Karpas-422 (cell line): ENCODE data around the gene TBCD. TPM values are rescaled to one million over a fixed set of nuclear protein-coding genes. Genes with fewer than 3 reads are reported as not detected.
A peak's percentile ranks its signal among the peaks of the same experiment; 100 is the strongest.

ENCODE experiments used
- DNase-seq: peaks from one replicate; pipeline ENCODE4 v3.0.0-alpha.2; 2015
- H2AFZ ChIP-seq: fragments of 200-600 bp; sonication (generic); 2 replicates; pipeline ENCODE4 v1.6.1; 2014; ENCODE audit warnings: antibody characterized with exemption, low read length, mixed read lengths
- H3K27ac ChIP-seq: fragments of 200-600 bp; sonication (generic); 2 replicates; pipeline ENCODE4 v1.5.1; 2014; ENCODE audit warnings: mild to moderate bottlenecking, low read length, moderate library complexity
- H3K27me3 ChIP-seq: fragments of 200-600 bp; sonication (generic); 2 replicates; pipeline ENCODE4 v1.6.1; 2014; ENCODE audit warnings: low read length, mixed read lengths
- H3K36me3 ChIP-seq: fragments of 200-600 bp; sonication (generic); 2 replicates; pipeline ENCODE4 v1.6.1; 2014; ENCODE audit warnings: low read length, mixed read lengths; ENCODE audit not compliant: insufficient read depth
- H3K4me1 ChIP-seq: fragments of 200-600 bp; sonication (generic); 2 replicates; pipeline ENCODE4 v1.6.1; 2014; ENCODE audit warnings: mild to moderate bottlenecking, low read length, mixed read lengths
- H3K4me2 ChIP-seq: fragments of 200-600 bp; sonication (generic); 2 replicates; pipeline ENCODE4 v1.6.1; 2014; ENCODE audit warnings: low read length, low read depth, mild to moderate bottlenecking; ENCODE audit not compliant: poor library complexity, severe bottlenecking
- H3K4me3 ChIP-seq: fragments of 200-600 bp; sonication (generic); 2 replicates; pipeline ENCODE4 v1.5.1; 2014; ENCODE audit warnings: mild to moderate bottlenecking, antibody characterized with exemption, low read length, mixed read lengths
- H3K79me2 ChIP-seq: fragments of 200-600 bp; sonication (generic); 2 replicates; pipeline ENCODE4 v1.6.1; 2014; ENCODE audit warnings: mild to moderate bottlenecking, low read length, mixed read lengths
- H3K9ac ChIP-seq: fragments of 200-600 bp; sonication (generic); 2 replicates; pipeline ENCODE4 v1.6.0; 2014; ENCODE audit warnings: low read length
- H3K9me2 ChIP-seq: fragments of 200-600 bp; sonication (generic), shearing (Covaris generic); replicated peaks from 2 replicates; pipeline ENCODE4 v1.6.0; 2014; ENCODE audit warnings: mild to moderate bottlenecking, low read length, moderate library complexity; ENCODE audit not compliant: insufficient read depth
- H3K9me3 ChIP-seq: fragments of 300-700, 200-600 bp; sonication (generic); 2 replicates; pipeline ENCODE4 v1.6.1; 2014; ENCODE audit warnings: low read length, mixed read lengths
- H4K20me1 ChIP-seq: fragments of 200-600 bp; sonication (generic); 2 replicates; pipeline ENCODE4 v1.6.1; 2014; ENCODE audit warnings: mild to moderate bottlenecking, antibody characterized with exemption, low read length, low read depth; ENCODE audit not compliant: insufficient read depth
- total RNA-seq: library from RNA; depleted of rRNA; stranded (reverse); fragments of >200 nt; shearing (Covaris generic); gene quantifications from 2 replicates; pipeline ENCODE4 v1.2.3, GENCODE V29; 2014; ENCODE audit warnings: low replicate concordance

The TBCD gene
- total RNA-seq, 1 experiment from 2014 or later = 28.7 TPM

DNA sequence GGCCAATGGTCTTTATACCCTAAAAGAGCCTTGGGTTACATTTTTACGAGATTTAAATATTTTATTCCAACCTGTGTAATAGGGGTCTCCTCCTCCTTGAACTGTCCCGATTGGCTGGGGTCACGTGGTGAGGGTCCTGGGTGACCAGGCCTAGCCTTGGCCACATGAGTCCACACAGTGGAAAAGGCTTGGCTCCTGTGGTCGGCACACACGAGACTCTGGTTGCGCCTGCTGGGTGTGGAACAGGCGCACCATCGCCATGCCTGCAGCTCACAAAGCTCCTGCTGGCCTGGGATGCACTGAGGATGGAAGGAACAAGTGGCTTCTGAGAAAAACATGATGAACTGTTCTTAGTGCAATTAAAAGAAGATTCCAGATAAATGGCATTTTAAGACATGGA lies 191.9 kb downstream of the TBCD start:
- no peak overlapping the region for H2AFZ ChIP-seq

DNA sequence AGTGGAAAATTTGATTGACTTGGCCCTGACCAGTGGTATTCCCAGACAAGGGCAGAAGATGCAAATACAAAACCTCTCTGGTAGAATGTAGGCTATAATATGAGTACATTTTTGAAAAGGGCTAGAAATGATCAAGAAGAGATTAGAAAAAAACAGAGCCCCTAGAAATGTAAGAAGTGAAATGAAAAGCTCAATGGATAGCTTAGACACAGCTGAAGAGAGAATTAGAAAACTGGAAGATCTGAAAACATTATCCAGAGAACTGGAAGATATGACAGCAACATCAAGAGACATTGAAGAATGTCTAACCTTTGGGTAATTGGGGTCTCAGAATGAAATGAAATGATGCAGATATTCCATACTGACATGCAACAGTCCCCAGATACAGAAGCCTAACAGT lies 193.1 kb downstream of the TBCD start:
- no peaks in the 10 kb centered on the region for H3K27me3 ChIP-seq

More for the DNA sequence above, 191.9 kb downstream of the TBCD start:
- no peaks in the 10 kb centered on the region for H3K9me2 ChIP-seq
- no peaks in the 10 kb centered on the region for H3K27me3 ChIP-seq
- H3K4me1 ChIP-seq = no peaks in the 10 kb centered on the region
- no peak for DNase-seq
- H3K36me3 ChIP-seq = peaks cover 61% of the 10 kb centered on the region
- H3K9ac ChIP-seq = no peak overlapping the region
- H4K20me1 ChIP-seq = no peaks in the 10 kb centered on the region
- H3K9me3 ChIP-seq = peaks cover 35% of the 10 kb centered on the region
- no peak overlapping the region for H3K4me2 ChIP-seq
- H3K4me3 ChIP-seq = no peak overlapping the region
- H3K79me2 ChIP-seq = no peaks in the 10 kb centered on the region
- no peak overlapping the region for H3K27ac ChIP-seq

DNA sequence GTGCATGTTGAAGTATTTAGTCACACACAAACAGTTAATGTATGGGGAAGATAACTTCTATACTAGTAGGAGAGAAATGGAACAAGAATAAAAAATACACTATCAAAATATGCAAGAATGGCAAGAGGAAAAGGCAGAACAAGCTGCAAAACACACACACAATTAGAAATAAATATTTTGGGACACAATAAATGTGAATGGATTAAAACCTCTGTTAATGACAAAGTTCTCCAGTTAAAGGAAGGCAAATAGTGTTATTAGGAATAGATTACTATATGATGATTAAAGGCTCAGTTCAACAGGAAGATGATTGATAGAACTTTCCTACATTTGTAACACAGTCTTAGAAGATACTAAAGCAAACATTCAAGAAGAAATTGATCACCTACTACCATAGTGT lies 194.2 kb downstream of the TBCD start:
- Histone ChIP-seq H3K27ac (no peak overlapping the region), H3K9me3 (peaks cover 51% of the 10 kb centered on the region), H3K79me2 (no peaks in the 10 kb centered on the region)

More for the DNA sequence above, 193.1 kb downstream of the TBCD start:
- H2AFZ ChIP-seq = no peak overlapping the region
- H3K27ac ChIP-seq = no peak overlapping the region
- no peaks in the 10 kb centered on the region for H3K4me1 ChIP-seq
- H3K79me2 ChIP-seq = no peaks in the 10 kb centered on the region
- H3K4me3 ChIP-seq = no peak overlapping the region
- peaks cover 67% of the 10 kb centered on the region for H3K36me3 ChIP-seq
- no peak overlapping the region for H3K4me2 ChIP-seq
- no peak overlapping the region for H3K9ac ChIP-seq
- H3K9me2 ChIP-seq = no peaks in the 10 kb centered on the region
- H3K9me3 ChIP-seq = peaks cover 45% of the 10 kb centered on the region
- H4K20me1 ChIP-seq = no peaks in the 10 kb centered on the region
- peak; percentile 55 for DNase-seq

DNA sequence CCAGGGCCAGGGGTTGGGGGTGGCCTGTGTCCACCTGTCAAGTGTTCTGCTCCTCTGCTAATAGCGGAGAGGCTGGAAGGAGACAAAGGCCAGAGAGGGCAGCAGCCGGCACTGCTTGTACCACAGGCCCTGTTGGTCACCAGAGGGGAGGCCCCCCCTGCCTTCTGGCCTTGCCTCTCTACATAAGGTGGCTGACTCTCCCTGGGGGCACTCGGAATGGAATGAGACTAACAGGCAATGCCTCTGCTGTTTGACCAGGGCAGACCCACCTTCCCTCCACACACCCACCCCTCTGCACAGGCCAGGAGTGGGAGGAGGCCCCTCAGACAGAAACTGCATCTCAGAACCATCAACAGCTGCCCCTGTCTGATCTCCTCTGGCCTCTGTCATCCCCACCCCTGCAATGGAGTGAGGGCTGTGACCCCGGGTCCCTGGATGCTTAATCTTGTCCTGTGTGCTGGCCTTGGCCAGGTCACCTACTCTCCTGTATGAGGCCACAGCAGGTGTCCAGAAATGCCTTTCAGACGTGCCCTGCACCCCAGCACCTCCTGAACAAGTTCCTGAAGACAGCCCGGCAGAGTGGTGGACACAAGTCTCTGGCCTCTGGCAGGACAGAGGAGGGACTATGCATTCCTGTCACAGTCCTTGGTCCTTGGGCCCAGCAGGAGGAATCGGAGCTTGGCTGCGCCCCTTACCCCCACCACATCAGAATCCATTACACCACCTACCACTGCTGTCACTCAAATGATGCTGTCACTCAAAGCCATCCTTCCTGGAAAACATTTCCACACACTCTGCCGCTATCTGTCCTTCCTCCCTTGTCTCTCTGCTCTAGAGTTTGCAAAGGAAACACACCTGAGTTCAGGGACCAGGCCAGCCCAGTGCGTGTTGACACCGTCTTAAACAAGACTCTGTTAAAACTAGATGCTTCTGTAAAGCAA lies 195.5 kb downstream of the TBCD start:
- peaks cover 56% of the 10 kb centered on the region for H3K9me3 ChIP-seq
- H3K9ac ChIP-seq = no peak overlapping the region
- no peaks in the 10 kb centered on the region for H3K27me3 ChIP-seq
- no peaks in the 10 kb centered on the region for H3K79me2 ChIP-seq
- no peak overlapping the region for H3K4me3 ChIP-seq
- no peak overlapping the region for H3K27ac ChIP-seq
- H4K20me1 ChIP-seq = no peaks in the 10 kb centered on the region
- H3K9me2 ChIP-seq = no peaks in the 10 kb centered on the region
- peaks cover 52% of the 10 kb centered on the region for H3K36me3 ChIP-seq
- DNase-seq = no peak
- H3K4me1 ChIP-seq = no peaks in the 10 kb centered on the region
- H3K4me2 ChIP-seq = no peak overlapping the region
- no peak overlapping the region for H2AFZ ChIP-seq

More for the DNA sequence above, 194.2 kb downstream of the TBCD start:
- H3K4me3 ChIP-seq = no peak overlapping the region
- H3K4me1 ChIP-seq = no peaks in the 10 kb centered on the region
- no peak overlapping the region for H2AFZ ChIP-seq
- no peaks in the 10 kb centered on the region for H4K20me1 ChIP-seq
- no peaks in the 10 kb centered on the region for H3K27me3 ChIP-seq
- H3K9ac ChIP-seq = no peak overlapping the region
- no peak overlapping the region for H3K4me2 ChIP-seq
- peaks cover 63% of the 10 kb centered on the region for H3K36me3 ChIP-seq
- H3K9me2 ChIP-seq = no peaks in the 10 kb centered on the region
- DNase-seq = no peak

DNA sequence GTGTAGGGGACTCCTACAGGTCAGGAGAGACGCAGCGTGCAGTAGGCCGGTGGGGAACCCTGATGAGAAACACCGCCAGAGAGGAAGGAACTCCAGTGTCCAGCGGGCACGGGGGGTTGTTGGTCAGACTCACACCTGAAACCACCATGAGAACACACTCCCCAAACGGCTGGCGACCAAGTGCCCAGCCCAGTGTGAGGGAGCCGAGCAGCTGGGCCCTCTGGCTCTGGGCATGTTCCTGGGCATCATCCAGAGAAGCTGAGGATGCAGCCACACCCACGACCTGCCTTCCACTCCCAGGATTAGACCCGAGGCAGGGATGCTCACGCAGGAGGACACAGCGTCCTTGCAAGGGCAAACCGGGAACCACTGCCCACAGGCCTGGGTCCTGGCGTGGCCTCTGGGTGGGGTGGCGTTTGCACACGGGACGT lies 196.2 kb downstream of the TBCD start:
- no peak overlapping the region for H3K4me2 ChIP-seq

DNA sequence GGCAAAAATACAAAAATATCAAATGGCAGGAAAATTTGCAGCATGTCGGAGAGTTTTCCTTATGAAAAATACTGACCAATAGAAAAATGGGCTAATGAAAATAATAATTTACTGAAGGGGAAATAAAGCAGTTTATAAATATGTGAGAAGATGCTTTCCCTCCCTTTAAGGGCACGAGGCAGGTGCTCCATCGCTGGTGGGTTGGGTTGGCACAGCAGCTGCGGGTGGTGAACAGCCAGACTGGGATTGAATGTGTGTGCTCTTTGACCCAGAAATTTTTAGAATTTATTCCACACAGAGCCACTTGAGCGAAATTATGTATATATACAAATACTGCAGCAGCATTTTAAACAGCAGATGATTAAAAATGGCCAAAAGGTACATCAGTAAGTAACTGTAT lies 197.1 kb downstream of the TBCD start:
- DNase-seq = no peak
- H4K20me1 ChIP-seq = no peaks in the 10 kb centered on the region
- peaks cover 36% of the 10 kb centered on the region for H3K36me3 ChIP-seq
- H3K27ac ChIP-seq = no peak overlapping the region
- no peak overlapping the region for H3K4me2 ChIP-seq
- H3K4me1 ChIP-seq = no peaks in the 10 kb centered on the region
- no peaks in the 10 kb centered on the region for H3K9me2 ChIP-seq
- no peak overlapping the region for H2AFZ ChIP-seq
- peaks cover 54% of the 10 kb centered on the region for H3K9me3 ChIP-seq
- no peak overlapping the region for H3K9ac ChIP-seq
- no peaks in the 10 kb centered on the region for H3K27me3 ChIP-seq
- no peaks in the 10 kb centered on the region for H3K79me2 ChIP-seq
- no peak overlapping the region for H3K4me3 ChIP-seq

More for the DNA sequence above, 196.2 kb downstream of the TBCD start:
- H2AFZ ChIP-seq = no peak overlapping the region
- no peaks in the 10 kb centered on the region for H4K20me1 ChIP-seq
- H3K79me2 ChIP-seq = no peaks in the 10 kb centered on the region
- H3K36me3 ChIP-seq = peaks cover 45% of the 10 kb centered on the region
- no peak for DNase-seq
- H3K9ac ChIP-seq = no peak overlapping the region
- H3K9me2 ChIP-seq = no peaks in the 10 kb centered on the region
- no peak overlapping the region for H3K27ac ChIP-seq
- H3K9me3 ChIP-seq = peaks cover 56% of the 10 kb centered on the region
- H3K27me3 ChIP-seq = no peaks in the 10 kb centered on the region
- no peaks in the 10 kb centered on the region for H3K4me1 ChIP-seq
- H3K4me3 ChIP-seq = no peak overlapping the region

DNA sequence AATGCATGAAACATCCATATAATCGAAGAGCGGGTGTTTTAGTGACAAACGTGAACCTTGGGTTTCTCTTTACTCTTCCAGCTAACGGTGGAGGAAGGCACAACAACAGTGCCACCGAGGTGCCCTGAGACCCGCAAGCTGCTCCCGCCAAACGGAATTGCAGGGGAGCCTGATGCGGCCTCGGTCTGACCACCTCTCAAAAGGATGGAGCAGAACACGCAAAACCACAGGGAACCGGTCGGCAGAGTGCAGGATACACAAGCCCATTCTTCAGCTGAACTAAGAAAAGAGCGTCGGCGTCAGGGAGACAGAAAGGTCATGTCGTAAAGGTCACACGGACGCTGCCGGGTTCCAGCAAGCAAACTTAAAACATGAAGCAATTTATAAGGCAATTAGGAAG lies 197.5 kb downstream of the TBCD start:
- no peak for DNase-seq
- Histone ChIP-seq H3K36me3 (peaks cover 32% of the 10 kb centered on the region), H3K4me2 (no peak overlapping the region), H3K27ac (no peak overlapping the region), H3K4me3 (no peak overlapping the region), H4K20me1 (no peaks in the 10 kb centered on the region), H3K27me3 (no peaks in the 10 kb centered on the region), H3K4me1 (no peaks in the 10 kb centered on the region), H3K9me3 (peaks cover 51% of the 10 kb centered on the region), H3K9ac (no peak overlapping the region), H2AFZ (no peak overlapping the region), H3K79me2 (no peaks in the 10 kb centered on the region), H3K9me2 (no peaks in the 10 kb centered on the region)

DNA sequence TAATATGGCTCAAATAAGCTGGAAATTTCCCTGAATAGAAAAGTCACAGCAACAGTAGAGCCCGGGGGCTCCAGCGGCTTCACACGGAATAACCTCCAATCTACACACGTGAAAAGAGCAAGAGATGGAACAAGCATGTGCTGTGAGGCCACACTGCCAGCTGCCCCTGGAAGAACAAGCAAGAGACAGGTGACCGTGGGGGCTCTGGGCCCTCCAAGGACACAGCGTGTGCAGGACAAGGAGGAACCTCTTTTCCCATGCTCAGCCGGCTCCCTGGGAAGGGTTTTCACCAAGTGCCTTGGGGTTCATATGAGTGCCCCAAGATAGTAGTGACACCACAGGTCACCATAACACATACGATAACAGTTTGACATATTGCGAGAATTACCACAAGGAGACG lies 198.1 kb downstream of the TBCD start:
- Histone ChIP-seq H3K4me2 (no peak overlapping the region), H3K4me3 (no peak overlapping the region)

More for the DNA sequence above, 198.1 kb downstream of the TBCD start:
- Histone ChIP-seq H2AFZ (no peak overlapping the region), H4K20me1 (no peaks in the 10 kb centered on the region), H3K9me3 (peaks cover 45% of the 10 kb centered on the region), H3K27ac (no peak overlapping the region), H3K36me3 (peaks cover 26% of the 10 kb centered on the region), H3K9ac (no peak overlapping the region), H3K27me3 (no peaks in the 10 kb centered on the region), H3K4me1 (no peaks in the 10 kb centered on the region), H3K9me2 (no peaks in the 10 kb centered on the region), H3K79me2 (no peaks in the 10 kb centered on the region)
- DNase-seq = no peak
